Measurements from ENCODE around the gene GTPBP1.
A peak's percentile ranks its signal among the peaks of the same experiment; 100 is the strongest.

GTPBP1 gene

DNA sequence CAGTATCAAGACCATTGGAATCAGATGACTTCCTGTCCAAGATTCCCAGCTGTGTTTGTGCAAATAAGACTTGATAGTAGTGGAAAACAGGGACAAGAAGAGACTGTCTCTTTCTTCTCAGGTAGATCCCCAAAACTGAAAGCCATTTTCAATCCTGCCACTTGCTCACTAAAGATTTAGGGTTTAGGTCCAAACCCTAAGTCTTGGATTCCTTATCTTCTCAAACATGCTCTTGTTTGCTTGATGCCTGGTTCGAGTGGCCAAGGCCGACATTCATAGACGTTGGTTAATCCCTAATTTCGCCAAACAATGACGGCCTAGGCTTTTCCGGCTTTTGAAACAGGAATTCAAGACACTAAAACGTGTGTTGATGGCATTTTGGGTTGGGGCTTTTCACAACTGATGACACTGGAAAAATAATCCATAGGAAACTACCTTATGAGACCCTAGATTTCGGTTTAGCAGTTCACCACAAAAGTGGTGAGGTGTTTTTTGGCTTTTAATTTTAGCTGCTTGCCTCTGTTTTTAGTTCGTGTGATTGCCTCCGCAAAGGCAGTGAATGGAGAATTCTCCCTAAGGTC, 1.0 kb upstream of the GTPBP1 start:
- DNase-seq = no peak

GRCh38 chr22:38706101-38706900, 557 bp downstream of the GTPBP1 start:
- DNase-seq = peak; percentile 51

- DNase-seq = no peak
Measured at GRCh38 chr22:38706901-38707195, 1.1 kb downstream of the GTPBP1 start.

GRCh38 chr22:38707346-38707745, 1.6 kb downstream of the GTPBP1 start:
- no peak for DNase-seq

DNA sequence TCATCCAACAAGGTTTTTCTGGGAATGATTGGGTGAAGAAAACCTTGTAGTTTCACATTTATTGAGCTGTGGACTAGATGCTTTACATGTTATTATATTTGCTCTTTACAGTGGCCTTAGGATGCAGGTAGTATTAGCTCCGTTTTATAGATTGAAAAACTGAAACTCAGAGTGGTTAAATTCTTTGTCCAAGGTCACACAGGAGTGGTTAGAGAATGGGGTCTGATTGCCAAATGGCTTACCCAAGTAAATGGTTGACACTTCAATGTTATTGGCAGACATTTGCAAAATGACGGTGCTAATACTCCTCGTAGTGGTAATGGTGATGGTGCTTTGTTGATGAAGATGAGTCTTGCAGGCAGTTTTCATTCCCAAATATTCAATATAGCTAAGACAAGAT, 2.2 kb downstream of the GTPBP1 start:
- DNase-seq = no peak

- no peak for DNase-seq
Measured at GRCh38 chr22:38709306-38709705, 3.6 kb downstream of the GTPBP1 start.

DNA sequence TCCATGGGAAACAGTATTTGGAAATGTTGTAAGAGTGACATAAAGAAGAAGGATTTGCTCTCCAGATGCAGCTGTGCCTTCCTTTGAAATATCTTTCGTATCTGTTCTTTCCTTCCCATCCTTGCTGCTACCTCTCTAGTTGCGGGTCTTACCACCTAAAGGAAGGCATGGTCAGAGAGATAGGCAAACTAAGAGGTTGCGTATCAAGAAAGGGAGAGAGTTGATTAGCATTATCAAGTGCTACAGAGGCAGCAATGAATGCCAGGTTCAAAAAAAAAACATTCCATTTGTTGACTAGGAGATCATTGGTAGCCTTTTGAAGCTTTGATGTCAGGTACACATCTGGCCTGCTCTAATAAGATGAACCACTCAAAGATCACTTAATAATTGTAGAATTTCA, 4.6 kb downstream of the GTPBP1 start:
- DNase-seq = no peak

DNA sequence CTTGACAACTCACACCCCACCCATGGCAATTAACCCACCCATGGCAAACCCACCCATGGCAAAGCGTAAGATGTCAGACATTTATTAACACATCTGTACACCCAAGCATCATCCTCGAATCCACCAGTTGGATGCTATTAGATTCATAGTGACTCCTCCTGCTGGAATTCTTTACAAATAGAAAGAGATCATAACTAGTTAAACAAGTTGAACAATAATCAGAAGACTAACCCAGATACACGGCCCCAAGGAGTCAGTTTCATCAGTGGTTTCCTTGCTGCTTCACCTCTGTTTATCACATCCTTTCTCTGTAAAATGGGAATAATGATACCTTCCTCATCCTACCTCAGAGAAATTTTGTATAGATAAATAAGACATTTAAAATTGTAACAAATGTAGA, 5.1 kb downstream of the GTPBP1 start:
- DNase-seq = no peak

- no peak for DNase-seq
Measured at GRCh38 chr22:38712486-38713207, 6.9 kb downstream of the GTPBP1 start.

GRCh38 chr22:38713921-38714320, 8.2 kb downstream of the GTPBP1 start:
- no peak for DNase-seq

DNA sequence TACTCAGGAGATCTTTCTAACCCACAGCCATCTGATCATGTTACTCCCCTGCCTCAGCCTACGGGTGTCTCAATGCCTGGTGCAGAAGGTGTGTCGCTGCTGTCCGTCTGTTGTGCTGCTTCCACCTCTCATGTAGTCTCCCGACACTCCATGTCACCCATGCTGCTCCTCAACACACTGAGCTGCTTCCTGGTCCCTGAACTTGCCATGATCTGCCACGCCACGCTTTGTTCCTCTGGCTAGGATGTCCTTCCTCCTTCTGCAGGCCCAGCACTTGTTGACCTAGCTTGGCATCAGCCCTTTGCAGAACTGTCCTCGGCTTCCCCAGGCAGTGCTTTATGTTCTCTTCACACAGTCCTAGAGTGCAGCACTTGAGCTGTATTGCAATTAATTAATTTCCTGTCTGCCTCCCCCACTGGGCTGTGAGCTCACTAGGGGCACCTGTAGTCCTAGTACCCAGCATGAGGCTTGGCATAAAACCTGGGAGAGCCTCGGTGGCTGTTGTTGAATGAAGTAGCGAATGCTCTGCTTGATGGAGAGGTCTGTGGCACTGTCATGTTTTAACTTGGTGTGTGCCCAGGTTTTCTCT, 9.5 kb downstream of the GTPBP1 start:
- DNase-seq = no peak

DNA sequence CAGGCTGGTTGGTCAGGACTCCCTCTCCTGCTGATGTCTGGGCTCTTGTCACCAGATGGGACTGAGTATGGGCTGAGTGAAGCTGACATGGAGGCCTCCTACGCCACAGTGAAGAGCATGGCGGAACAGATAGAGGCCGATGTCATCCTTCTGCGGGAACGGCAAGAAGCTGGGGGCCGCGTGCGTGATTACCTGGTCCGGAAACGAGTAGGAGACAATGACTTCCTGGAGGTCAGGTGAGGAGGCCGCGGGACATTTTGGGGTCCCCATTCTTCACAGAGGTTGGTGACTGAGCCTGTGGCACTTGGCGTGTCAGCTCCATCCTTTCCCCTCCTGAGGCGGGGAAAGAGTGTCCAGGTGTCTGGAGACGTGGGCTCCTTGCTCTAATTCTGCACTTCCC, 10.1 kb downstream of the GTPBP1 start:
- DNase-seq = no peak

GRCh38 chr22:38716271-38716670, 10.5 kb downstream of the GTPBP1 start:
- no peak for DNase-seq

DNA sequence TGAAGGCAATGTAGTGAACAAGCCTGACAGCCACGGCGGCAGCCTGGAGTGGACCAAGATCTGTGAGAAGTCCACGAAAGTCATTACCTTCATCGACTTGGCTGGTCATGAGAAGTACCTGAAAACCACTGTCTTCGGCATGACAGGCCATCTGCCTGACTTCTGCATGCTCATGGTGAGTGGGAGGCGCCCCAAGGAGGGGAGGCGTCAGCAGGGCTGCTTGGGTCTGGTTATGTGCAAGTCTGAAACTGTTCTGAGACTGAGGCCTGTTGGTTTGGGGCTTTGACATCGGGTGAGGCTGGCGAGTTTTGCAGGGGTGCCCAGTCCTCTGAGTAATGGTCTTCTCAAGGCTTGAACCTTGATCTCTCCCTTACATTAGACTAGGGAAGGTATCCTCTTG, 11.1 kb downstream of the GTPBP1 start:
- no peak for DNase-seq

GRCh38 chr22:38717244-38717643, 11.5 kb downstream of the GTPBP1 start:
- DNase-seq = no peak

- no peak for DNase-seq
Measured at GRCh38 chr22:38718414-38718813, 12.7 kb downstream of the GTPBP1 start.

DNA sequence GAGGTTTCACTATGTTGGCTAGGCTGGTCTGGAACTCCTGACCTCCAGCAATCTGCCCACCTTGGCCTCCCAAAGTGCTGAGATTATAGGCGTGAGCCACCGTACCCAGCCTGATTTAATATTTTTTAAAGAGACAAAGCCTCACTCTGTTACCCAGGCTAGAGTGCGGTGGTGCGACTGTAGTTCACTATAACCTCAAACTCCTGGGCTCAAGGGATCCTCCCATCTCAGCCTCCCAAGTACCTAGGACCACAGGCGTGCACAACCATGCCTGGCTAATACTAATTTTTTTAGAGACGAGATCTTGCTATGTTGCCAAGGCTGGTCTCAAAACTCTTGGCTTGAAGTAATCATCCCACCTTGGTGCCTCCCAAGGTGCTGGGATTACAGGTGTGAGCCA, 13.5 kb downstream of the GTPBP1 start:
- no peak for DNase-seq

GRCh38 chr22:38720350-38720749, 14.6 kb downstream of the GTPBP1 start:
- no peak for DNase-seq

- DNase-seq = no peak
Measured at GRCh38 chr22:38721551-38721950, 15.8 kb downstream of the GTPBP1 start.

DNA sequence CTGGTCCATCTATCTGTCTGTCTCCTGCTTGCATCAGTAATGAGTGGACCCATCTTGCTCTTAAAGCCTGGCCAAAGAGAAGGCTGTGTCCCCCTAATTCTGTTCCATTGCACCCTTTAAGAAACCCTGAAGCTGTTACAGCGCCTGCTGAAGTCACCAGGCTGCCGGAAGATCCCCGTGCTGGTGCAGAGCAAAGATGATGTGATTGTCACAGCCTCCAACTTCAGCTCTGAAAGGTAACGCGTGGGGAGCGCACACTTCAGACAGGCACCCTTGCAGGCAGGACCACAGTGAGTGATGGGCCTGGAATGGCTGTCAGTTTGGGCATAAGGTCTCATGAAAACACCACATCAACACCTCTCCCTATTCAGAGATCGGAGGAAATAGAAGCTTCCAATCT, 18.4 kb downstream of the GTPBP1 start:
- DNase-seq = no peak

DNA sequence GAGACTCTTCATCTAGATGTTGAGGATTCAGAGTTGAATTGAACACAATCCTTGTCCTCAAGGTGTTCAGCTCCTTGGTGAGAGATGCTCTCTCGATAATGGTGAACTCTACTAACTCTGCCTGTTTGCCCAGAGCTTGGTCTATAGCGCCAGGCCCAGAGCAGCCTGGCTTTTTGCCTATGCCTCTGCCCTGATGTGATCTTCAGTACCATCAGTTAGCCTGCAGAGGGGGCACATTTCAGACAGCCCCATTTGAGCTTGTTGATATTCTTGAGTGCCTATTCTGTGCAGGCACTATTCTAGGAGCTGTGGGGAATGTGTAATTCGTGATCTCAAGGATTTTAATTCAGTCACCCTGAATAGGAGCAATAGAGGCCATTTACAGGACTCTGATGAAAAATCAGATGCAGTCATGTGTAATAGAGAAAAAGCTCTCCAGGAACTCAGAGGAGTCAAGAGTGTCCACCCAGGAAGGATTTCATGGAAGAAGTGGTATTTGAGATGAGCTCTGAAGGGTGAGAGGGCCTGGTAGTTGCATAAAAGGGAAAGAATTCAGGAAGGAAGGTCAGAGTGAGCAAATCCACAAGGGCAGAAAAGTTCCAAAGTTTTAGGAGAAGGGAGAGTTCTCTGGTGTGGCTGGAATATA, 19.3 kb downstream of the GTPBP1 start:
- no peak for DNase-seq

DNA sequence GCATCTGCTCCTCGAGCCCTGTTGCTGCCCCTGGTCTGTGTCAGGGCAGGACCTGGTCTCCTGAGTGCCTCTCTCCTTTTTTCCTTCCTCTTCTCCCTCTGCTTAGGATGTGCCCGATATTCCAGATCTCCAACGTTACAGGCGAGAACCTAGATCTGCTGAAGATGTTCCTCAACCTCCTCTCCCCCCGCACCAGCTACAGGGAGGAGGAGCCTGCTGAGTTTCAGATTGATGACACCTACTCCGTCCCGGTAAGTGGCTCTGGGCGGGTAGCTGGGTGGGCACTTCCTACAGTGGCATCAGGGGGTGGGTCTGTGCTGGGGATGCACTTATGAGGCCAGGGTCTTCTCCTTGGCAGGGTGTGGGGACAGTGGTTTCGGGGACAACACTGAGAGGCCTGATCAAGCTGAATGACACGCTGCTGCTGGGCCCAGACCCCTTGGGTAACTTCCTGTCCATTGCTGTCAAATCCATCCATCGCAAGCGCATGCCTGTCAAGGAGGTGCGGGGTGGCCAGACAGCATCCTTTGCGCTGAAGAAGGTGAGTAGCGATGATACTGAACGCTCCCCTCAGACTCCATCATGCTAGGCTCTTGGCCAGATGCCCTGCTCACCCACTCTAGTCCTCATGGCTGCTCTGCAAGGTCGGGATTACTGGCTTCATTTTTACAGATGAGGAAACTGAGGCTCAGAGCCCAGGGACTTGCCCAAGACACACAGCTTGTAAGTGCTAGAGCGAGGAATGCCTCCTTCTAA, 20.3 kb downstream of the GTPBP1 start:
- no peak for DNase-seq

DNA sequence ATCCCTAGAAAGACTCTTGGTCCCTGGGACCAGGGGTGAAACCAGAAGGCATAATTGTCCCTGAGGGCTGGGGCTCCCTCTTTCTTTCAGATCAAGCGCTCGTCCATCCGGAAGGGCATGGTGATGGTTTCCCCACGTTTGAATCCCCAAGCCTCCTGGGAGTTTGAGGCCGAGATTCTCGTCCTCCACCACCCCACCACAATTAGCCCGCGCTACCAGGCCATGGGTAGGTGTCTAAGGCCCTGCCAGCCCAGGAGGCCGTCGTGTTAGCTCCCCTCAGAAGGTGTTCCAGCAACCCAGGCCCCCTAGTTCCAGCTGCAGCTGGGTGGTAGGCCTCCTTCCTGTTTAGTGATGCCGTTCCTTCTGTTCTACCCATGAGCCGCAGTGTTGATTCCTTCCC, 21.4 kb downstream of the GTPBP1 start:
- no peak for DNase-seq
